SKM-1 treated with dmso at 0.1 percent for 144 hours (cell line): ENCODE results near the gene ZNF556.
"Not testable (repeated sequence)": the region's sequence is repeated elsewhere in the genome, so short reads cannot be mapped to it uniquely, and the experiment has no call there.

Experiments used
- DNase-seq: peaks from one replicate; lab custom pipeline; 2025; ENCODE audit not compliant: unreplicated experiment; lab: John Stamatoyannopoulos, UW

ZNF556 gene

DNA sequence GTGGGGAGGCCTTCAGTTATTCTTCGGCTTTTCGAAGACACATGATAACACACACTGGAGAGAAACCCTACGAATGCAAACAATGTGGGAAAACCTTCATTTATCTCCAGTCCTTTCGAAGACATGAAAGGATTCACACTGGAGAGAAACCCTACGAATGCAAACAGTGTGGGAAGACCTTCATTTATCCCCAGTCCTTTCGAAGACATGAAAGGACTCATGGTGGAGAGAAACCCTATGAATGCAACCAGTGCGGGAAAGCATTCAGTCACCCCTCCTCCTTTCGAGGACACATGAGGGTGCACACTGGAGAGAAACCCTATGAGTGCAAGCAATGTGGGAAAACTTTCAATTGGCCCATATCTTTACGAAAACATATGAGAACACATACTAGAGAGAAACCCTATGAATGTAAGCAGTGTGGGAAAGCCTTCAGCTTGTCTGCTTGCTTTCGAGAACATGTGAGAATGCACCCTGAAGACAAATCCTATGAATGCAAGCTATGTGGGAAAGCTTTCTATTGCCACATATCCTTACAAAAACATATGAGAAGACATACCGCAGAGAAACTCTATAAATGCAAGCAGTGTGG, 14.0 kb upstream of the ZNF556 start:
- DNase-seq: no peak

DNA sequence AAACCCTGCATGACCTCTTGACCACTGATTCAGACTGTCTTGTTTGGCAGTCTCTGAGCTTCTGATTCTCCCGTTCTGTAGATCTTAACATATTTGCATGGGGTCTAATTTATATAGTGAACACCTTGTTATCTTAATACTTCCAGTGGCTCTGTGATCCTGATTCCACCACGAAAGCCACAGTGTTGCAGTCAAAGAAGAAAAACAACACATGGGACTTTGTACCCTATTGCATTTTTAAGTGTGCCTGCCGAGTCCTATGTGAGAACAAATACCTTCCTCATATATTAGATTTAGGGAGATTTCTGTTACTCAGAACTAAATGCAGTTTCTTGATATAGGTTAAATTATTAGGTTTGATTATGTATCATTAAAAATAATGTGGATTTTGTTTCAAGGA, 12.3 kb upstream of the ZNF556 start:
- no peak for DNase-seq

DNA sequence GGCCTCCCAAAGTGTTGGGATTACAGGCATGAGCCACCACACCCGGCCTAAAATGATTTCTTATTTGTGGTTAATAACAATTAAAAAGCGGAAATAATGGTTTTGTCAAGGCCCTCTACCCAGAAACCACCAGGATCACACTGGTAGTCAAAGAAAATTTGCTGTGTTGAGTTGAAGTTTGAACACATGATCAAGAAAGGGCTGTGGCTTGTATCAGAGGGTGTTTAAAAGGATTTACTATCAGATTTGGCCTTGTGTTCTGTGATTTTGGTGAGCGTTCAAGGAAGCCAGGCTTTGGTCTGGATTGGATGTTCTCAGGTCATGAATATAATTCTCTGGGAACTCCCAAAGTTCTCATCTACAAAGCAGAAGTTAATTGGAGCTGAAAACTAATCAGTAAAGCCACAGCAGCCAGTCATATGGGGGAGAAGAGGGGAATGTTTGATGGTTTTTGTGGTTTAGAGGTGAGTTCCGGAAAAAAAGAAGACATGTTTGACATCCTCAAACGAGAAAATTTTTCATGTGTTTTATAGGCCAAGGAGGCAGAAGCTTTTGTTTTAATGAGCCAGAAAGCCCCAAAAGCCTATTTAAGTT, 10.6 kb upstream of the ZNF556 start:
- DNase-seq: no peak

DNA sequence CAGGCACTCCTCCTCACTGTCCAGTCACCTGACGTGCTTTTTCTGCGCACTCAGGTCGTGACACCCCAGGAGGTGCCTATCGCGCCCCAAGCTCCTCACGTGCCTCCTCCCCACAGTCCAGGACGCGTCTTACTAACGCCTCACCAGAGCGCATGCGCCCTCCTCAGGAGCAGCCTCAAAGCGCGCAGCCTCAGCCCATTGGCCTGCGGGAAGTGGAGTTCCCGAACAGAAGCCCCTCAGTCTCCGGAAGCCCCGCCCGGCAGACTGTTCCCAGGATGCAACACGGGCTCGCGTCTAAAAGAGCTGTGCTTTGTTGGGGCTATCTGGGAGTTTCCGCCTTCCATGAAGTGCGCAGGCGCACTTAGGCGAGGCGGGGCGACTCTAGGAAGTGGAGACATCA, 8.3 kb upstream of the ZNF556 start:
- no peak for DNase-seq

DNA sequence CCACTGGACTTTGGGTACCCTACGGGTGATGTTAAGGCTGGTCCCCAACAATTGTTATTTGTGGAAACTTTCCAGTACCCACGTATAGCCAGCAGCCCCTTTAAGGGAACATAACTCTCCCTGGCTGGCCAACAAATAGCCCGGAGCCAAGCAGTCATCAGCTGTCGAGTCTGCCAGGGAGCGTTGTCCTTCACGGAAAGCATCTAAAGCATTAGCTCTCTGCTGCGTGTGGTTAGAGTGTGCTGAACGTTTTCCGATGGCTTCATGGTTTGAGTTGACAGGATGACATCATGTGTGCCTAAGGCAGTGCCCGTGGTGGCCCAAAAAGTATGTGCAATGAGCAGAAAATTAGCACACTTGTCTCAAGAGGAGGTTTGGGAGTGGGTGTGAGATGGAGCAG, 3.3 kb upstream of the ZNF556 start:
- DNase-seq: no peak

DNA sequence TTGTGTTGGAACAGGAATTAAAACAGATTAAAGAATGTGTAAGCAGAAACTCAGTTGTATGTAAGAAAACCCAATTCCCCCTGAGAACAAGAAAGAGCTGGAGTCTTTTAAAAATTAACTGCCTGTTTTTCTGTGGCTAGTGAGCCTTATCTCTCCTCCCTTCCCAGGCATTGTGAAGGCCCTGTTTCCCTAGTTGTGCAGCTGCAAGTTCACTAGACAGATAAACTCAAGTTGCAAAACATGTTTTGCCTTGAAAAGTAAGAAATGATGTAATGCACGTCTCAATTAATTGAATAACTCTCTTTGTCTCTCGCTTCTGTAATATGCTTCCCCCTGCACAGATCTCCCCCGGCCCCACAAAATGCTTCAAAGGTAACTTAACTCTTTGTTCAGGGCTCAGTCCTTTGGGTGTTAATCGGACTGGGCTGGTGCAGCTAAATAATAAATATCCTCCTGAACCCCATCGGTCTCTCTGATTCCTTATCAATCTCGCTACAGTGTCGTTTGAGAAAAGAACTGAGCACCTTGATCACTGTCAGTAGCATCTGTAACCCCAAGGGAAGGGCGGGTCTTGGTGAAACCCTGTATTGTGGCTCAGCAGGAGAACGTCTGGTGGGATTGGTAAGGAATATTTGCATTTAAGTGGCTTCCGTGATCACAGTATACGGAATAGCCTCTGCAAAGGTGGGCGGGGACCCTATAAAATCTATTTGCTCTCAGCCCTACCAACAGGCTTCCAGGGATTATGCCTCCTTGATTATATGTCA, 1.6 kb upstream of the ZNF556 start:
- DNase-seq: no peak

DNA sequence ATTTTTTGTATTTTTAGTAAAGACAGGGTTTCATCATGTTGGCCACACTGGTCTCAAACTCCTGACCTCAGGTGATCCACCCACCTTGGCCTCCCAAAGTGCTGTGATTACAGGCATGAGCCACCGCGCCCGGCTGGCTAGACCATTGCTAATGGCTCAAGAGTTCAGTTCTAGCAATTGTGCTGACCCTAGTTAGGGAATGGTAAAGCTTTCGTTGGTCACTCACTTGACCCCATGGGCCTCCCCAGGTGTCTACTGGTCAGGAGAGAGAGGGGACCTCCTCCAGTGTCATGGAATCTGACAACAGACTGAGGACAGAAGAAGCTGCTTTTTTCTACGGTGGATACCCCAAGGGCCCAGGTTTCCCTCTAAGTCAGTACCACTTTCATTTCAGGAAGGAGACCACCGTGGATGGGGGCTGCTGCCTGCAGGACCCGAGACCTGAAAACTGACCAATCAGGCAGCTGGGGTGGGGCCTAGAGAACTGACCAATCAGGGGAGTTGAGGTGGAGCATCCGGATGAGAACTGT, 575 bp upstream of the ZNF556 start:
- no peak for DNase-seq

DNA sequence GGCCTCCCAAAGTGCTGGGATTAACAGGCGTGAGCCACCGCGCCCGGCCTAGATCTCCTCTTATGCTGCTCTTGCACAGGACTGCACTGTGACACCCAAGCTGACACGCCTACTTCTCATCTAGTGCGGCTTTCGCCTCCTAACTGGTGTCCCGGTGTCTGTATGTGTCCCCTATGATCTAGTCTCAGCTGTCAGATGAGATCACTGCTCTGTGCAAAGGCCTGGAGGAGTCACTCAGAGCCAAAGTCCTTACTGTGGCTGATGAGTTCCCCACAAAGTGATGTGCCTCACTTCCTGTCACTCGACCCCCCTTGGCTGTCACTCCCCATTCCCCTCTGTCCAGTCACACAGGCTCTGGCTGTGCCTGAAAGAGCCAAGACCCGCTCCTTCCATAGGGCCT, 2.5 kb downstream of the ZNF556 start:
- DNase-seq: no peak

DNA sequence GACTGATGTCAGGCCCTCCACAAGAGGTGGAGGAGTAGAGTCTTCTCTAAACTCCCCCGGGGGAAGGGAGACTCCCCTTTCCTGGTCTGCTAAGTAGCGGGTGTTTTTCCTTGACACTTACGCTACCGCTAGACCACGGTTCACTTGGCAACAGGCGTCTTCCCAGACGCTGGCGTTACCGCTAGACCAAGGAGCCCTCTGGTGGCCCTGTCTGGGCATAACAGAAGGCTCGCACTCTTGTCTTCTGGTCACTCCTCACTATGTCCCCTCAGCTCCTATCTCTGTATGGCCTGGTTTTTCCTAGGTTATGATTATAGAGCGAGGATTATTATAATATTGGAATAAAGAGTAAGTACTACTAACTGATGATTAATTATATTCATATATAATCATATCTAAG, 5.0 kb downstream of the ZNF556 start:
- DNase-seq: not testable (repeated sequence)

DNA sequence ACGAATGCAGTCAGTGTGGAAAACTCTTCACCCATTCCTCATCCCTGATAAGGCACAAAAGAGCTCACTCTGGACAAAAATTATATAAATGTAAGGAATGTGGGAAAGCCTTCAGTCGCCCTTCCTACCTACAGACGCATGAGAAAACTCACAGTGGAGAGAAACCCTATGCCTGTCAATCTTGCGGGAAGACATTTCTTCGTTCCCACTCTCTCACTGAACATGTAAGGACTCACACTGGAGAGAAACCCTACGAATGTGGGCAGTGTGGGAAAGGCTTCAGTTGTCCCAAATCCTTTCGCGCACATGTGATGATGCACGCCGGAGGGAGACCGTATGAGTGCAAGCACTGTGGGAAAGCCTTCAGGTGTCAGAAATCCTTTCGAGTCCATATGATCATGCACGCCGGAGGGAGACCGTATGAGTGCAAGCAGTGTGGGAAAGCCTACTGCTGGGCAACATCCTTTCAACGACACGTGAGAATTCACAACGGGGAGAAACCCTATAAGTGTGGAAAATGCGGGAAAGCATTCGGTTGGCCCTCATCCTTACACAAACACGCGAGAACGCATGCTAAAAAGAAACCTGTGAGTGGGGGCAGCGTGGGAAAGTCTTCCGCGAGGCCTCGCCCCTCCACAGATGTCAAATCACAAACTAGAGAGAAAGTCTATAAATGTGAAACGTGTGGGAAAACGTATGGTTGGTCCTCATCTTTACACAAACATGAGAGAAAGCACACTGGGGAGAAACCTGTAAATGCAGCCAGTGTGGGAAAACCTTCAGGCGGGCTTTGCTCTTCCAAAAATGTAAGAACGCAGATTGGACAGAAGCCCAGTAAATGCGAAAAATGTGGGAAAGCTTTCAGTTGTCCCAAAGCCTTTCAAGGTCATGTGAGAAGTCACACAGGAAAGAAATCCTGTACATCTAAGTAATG, 10.5 kb downstream of the ZNF556 start:
- no peak for DNase-seq

DNA sequence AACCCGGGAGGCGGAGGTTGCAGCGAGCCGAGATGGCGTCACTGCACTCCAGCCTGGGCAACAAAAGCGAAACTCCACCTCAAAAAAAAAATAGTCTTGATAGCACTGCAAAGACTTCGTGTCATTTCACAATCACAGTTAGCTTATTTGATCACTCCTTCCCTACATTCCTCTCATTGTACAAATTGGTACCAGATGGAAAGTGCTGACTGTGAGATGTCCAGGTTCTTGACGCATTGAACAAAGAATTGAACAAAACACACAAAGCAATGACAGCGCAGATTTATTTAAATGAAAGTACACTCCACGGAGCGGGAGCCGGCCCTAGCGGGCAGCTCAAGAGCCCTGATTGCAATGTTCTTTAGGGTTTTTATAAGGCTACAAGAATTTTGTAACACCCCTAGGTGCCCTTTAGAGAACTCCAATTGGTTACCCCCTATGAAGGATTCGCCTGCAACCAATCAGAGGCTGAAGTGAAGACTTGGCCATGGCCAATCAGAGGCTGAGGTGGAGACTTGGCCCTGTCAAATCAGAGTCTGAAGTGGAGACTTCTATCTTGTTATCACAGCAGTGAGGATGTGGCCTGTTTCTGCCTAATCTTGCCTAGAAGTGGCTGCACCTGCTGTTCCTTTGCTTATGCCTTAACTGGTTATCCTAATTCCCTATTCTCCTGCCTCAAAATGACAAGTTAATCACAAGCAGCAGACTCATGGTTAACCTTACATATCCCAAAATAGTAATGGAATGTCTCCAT, 16.7 kb downstream of the ZNF556 start:
- DNase-seq: no peak

DNA sequence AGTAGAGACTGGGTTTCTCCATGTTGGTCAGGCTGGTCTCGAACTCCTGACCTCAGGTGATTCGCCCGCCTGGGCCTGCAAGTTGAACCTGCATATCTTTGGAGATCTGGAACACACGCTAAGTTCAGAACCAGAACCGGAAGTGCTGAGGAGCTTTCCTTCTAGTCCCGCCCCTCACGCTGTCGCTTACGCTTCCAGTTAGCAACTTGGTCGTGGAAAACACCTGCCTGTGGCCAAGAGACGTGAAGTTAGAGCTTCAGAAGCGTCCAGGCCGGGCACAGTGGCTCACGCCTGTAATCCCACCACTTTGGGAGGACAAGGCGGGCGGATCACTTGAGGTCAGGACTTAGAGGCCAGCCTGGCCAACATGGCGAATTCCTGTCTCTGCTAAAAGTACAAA, 18.6 kb downstream of the ZNF556 start:
- no peak for DNase-seq

DNA sequence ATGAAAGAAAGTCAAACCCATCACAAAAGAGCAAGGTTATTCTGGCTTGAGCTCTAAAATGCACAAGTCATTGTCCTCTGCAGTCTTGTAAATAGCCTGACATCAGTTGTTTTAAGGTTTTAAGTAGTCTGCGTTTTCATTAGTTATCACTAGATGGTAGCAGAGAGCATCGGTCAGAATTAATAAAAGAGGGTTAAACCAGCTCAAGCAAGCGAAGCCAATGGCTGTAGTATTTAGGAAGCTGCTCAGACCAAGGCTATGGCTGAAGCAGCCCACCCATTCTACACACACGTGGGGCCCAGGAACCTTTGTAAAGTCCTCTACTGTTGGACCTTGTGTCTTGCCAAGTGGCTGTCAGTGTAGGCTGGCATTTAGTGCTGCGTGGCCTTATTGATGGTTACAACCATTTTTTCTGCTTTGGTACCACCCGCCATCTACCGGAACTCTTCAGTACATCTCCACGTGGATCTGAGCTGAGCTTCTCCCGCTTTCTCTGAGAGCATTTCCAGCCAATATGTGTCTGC, 20.3 kb downstream of the ZNF556 start:
- DNase-seq: peak; percentile 74

DNA sequence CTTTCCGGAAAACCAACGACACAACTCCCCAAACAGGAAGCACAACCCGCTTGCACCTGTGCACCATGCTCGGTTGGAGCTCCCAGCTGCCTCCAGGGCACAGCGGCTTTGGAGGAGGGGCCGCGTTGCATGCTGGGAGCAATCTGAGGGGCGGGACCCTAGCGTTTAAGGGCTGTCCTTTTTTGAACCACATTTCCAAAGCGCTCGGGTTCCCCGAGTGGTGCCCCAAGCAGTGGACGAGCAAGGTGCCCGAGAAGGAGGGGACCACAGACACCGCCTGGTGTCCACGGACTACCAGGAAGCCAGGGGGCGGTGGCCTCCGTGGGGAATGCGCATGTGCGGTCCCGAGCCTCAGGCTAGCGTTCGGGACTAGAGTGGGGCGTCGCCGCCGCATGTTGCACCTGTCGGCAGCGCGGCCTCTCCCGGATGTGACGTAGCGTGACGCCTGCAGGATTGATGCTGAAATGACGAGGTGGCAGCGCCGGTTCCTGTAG, 21.6 kb downstream of the ZNF556 start:
- peak; percentile 66 for DNase-seq

DNA sequence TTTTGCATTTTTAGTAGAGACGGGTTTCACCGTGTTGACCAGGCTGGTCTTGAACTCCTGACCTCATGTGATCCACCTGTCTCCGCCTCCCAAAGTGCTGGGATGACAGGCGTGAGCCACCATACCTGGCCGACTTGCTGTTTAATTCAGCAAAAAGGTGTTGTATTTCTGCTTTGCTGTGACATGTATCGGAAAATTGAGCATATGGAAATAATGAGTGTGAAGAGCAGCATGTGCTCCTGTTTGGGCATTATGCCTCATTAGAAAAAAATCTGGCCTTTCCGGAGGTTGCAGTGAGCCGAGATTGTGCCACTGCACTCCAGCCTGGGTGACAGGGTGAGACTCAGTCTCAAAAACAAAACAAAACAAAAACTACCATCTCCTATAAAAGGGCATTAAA, 23.4 kb downstream of the ZNF556 start:
- not testable (repeated sequence) for DNase-seq

DNA sequence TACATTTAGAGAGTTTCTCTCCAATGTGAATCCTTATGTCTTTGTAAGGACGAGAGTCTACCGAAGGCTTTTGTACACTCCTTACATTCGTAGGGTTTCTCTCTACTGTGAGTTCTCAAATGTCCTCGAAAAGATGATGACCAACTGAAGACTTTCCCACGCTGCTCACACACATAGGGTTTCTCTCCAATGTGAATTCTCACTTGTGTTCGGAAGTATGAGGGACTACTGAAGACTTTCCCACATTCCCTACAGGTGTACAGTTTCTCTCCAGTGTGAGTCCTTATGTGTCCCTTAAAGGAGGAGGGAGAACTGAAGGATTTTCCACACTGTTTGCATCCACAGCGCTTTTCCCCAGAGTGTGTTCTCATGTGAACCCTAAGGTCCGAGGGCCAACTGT, 29.6 kb downstream of the ZNF556 start:
- no peak for DNase-seq

DNA sequence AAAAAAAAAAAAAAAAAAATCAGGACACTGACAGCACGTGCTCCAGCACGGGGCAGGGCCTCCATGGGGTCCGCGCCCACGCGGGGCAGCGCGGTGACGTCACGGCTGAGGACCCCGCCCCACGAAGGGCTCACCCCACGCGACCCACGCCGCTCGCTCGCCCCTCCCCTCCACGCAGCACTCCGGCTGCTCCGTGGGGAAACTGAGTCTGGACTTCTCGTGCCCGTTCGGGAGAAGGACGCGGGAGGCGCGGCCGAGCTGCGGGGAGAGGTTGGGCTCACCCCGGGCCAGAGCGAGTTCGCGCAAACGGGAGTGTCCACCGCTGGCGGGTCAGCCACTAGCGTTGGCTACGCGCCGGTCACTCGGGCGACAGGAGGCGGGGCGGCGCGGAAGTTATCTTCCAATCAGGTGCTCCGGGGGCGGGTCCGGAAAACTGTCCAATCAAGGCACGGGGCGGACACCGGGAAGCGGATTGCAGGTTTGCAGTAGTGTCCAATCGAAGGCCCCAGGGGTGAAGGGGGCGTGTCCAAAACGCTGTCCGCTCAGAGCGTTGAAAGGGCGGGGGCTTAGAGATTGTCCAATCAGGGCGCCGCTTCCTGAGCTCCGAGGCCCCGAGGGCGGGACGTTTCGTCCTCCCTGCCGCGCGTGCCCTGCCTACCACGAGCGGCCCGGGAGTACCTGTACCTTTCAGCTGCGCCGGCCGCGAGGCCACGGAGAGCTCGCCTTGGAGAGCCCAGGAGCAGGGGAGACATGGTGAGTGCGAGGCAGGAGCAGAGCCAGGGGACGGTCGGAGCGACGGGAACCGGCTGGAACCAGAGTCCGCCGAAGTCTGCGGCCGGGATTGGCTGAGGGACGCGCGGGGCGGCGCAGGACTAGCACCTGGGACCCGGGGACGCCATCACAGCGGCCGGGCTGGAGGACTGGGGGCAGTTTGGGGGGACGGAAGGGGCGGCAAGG, 33.4 kb downstream of the ZNF556 start, which contains the start of gene ZNF57:
Gene ZNF57, plus strand, starts transcription at position 633 of the 957 bp plus-strand sequence. Its CDS starts 118 bp downstream, at position 751.
- peak; percentile 99 for DNase-seq

DNA sequence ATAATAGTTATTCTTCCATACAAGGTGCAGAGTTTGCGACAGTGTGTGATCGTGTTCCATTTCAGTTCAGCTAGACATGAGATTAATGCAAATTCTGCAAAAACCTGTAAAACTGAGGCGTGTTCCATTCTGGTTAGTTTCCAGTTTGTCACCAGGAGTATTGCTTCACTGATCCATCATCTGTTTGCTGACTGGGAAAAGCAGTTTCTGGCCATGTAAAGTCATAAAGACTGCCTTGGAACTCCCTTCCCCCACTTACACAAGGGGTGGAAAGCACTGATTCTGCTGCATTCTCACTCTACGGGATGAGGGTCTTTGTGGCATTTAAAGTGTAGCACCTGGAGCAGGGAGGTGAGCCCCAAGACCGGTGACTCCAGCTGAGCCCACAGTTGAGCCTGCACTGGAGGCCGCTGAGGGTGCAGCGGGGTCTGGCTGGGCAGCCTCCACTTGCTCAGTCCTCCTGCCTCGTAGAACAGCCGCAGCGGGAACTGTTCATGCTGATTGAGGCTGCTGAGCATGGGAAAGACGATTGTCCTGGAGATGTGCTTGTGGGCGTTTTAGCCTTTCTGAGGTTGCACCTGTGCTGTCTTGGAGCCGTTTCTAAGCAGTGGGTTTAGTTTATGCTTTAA, 35.6 kb downstream of the ZNF556 start:
- no peak for DNase-seq
